Esophagus squamous epithelium (tissue), 4 donors: ENCODE results near the gene DCLK3.

Source experiments
- CTCF ChIP-seq, 6 experiments: fragments of 450-650 bp in 4 of 6; fragments of 200-600 bp in 2 of 6; sonication (generic) in 2 of 6; IDR thresholded peaks; one replicate each; pipeline ENCODE4 v1.5.1; 2016 to 2019; ENCODE audit warnings: antibody characterized with exemption in 6 of 6, mild to moderate bottlenecking in 4 of 6, moderate library complexity in 4 of 6
- POLR2A ChIP-seq, 4 donors: fragments of 450-650 bp; IDR thresholded peaks; one replicate each; pipeline ENCODE4 v1.6.1; 2017; ENCODE audit warnings: antibody characterized with exemption in 4 of 4, mild to moderate bottlenecking in 4 of 4, moderate library complexity in 3 of 4

GRCh38 chr3:36736301-36736700 is 28.1 kb downstream of the DCLK3 start:
- TF ChIP-seq CTCF (IDR thresholded peaks at IDR 0.05): no peak
- no peak for TF ChIP-seq POLR2A (IDR thresholded peaks at IDR 0.05)
